ENCODE data around the gene ADAD2.

The ADAD2 gene

GRCh38 chr16:84186685-84187437 lies 4.1 kb upstream of the ADAD2 start, which contains the start of gene TAF1C:
Gene TAF1C (minus strand): TSS chr16:84187057. CDS start chr16:84184988, 2,069 bp downstream.
- Histone ChIP-seq H3K27me3 (ENCODE audit: insufficient read depth, low read length, poor library complexity) (no peaks in the 10 kb centered on the region), H2BK15ac (replicated peaks; ENCODE audit: low read depth) (no peak within 1 kb of the TSS), H3K27ac (ENCODE audit: low read depth, low read length) (no peak within 1 kb of the TSS), H2BK5ac (ENCODE audit: low read length) (no peak within 1 kb of the TSS), H3K9ac (ENCODE audit: low read length) (peak within 1 kb of the TSS; percentile 93), H3K4ac (ENCODE audit: low read depth, low read length) (peak within 1 kb of the TSS; percentile 7), H4K5ac (ENCODE audit: low read length) (peak within 1 kb of the TSS; percentile 91), H3K23ac (ENCODE audit: low read length) (peak within 1 kb of the TSS; percentile 72), H3K56ac (ENCODE audit: low read length) (peak within 1 kb of the TSS; percentile 97), H3K36me3 (ENCODE audit: control insufficient read depth, insufficient read depth, low read length) (peaks cover 6% of the 10 kb centered on the region), H3K18ac (ENCODE audit: low read length) (no peak within 1 kb of the TSS), H4K8ac (ENCODE audit: low read depth, low read length) (no peak within 1 kb of the TSS), H3K79me2 (ENCODE audit: control insufficient read depth, insufficient read depth, low read length) (peaks cover 18% of the 10 kb centered on the region), H3K79me1 (ENCODE audit: low read length) (peaks cover 23% of the 10 kb centered on the region), H3K4me1 (ENCODE audit: control insufficient read depth, low read depth, low read length) (no peaks in the 10 kb centered on the region), H2AK5ac (ENCODE audit: low read length) (peak within 1 kb of the TSS; percentile 4), H2BK120ac (ENCODE audit: low read depth, low read length) (no peak within 1 kb of the TSS), H3K4me2 (ENCODE audit: low read length) (peak within 1 kb of the TSS; percentile 96), H3K4me3 (ENCODE audit: low read length) (peak within 1 kb of the TSS; percentile 85)
- peak; percentile 95 for DNase-seq
- WGBS (ENCODE audit: extremely low coverage, insufficient coverage, low lambda C conversion rate): no CpG with 5 or more reads among the region's 55 CpGs

GRCh38 chr16:84191466-84191865 lies 509 bp downstream of the ADAD2 start:
- H3K27me3 ChIP-seq (ENCODE audit: insufficient read depth, low read length, poor library complexity): no peaks in the 10 kb centered on the region
- no peak overlapping the region for H2AK5ac ChIP-seq (ENCODE audit: low read length)
- H3K79me2 ChIP-seq (ENCODE audit: control insufficient read depth, insufficient read depth, low read length): peaks cover 3% of the 10 kb centered on the region
- no peak overlapping the region for H2BK15ac ChIP-seq (replicated peaks; ENCODE audit: low read depth)
- no peak overlapping the region for H2BK5ac ChIP-seq (ENCODE audit: low read length)
- no peak overlapping the region for H3K4me3 ChIP-seq (ENCODE audit: low read length)
- H3K36me3 ChIP-seq (ENCODE audit: control insufficient read depth, insufficient read depth, low read length): no peaks in the 10 kb centered on the region
- no peak for DNase-seq
- H3K23ac ChIP-seq (ENCODE audit: low read length): no peak overlapping the region
- H3K56ac ChIP-seq (ENCODE audit: low read length): no peak overlapping the region
- H2BK120ac ChIP-seq (ENCODE audit: low read depth, low read length): no peak overlapping the region
- no peak overlapping the region for H4K8ac ChIP-seq (ENCODE audit: low read depth, low read length)
- no peak overlapping the region for H3K4ac ChIP-seq (ENCODE audit: low read depth, low read length)
- H3K4me1 ChIP-seq (ENCODE audit: control insufficient read depth, low read depth, low read length): no peaks in the 10 kb centered on the region
- no CpG with 5 or more reads among the region's 16 CpGs for WGBS (ENCODE audit: extremely low coverage, insufficient coverage, low lambda C conversion rate)
- no peak overlapping the region for H3K4me2 ChIP-seq (ENCODE audit: low read length)
- H3K9ac ChIP-seq (ENCODE audit: low read length): no peak overlapping the region
- peaks cover 3% of the 10 kb centered on the region for H3K79me1 ChIP-seq (ENCODE audit: low read length)
- no peak overlapping the region for H3K18ac ChIP-seq (ENCODE audit: low read length)
- H3K27ac ChIP-seq (ENCODE audit: low read depth, low read length): no peak overlapping the region
- H4K5ac ChIP-seq (ENCODE audit: low read length): no peak overlapping the region

GRCh38 chr16:84193480-84193879 lies 2.5 kb downstream of the ADAD2 start:
- Histone ChIP-seq H4K8ac (ENCODE audit: low read depth, low read length) (no peak overlapping the region), H2BK120ac (ENCODE audit: low read depth, low read length) (no peak overlapping the region), H3K18ac (ENCODE audit: low read length) (no peak overlapping the region), H3K79me1 (ENCODE audit: low read length) (no peaks in the 10 kb centered on the region), H3K9ac (ENCODE audit: low read length) (no peak overlapping the region), H3K56ac (ENCODE audit: low read length) (no peak overlapping the region), H3K79me2 (ENCODE audit: control insufficient read depth, insufficient read depth, low read length) (no peaks in the 10 kb centered on the region), H3K4me1 (ENCODE audit: control insufficient read depth, low read depth, low read length) (no peaks in the 10 kb centered on the region), H3K4ac (ENCODE audit: low read depth, low read length) (no peak overlapping the region), H2AK5ac (ENCODE audit: low read length) (no peak overlapping the region), H4K5ac (ENCODE audit: low read length) (no peak overlapping the region), H3K27me3 (ENCODE audit: insufficient read depth, low read length, poor library complexity) (no peaks in the 10 kb centered on the region), H3K4me2 (ENCODE audit: low read length) (no peak overlapping the region), H3K4me3 (ENCODE audit: low read length) (no peak overlapping the region), H2BK15ac (replicated peaks; ENCODE audit: low read depth) (no peak overlapping the region), H3K23ac (ENCODE audit: low read length) (no peak overlapping the region), H3K27ac (ENCODE audit: low read depth, low read length) (no peak overlapping the region), H2BK5ac (ENCODE audit: low read length) (no peak overlapping the region), H3K36me3 (ENCODE audit: control insufficient read depth, insufficient read depth, low read length) (no peaks in the 10 kb centered on the region)
- DNase-seq: no peak
- no CpG with 5 or more reads among the region's 7 CpGs for WGBS (ENCODE audit: extremely low coverage, insufficient coverage, low lambda C conversion rate)

GRCh38 chr16:84194018-84194417 lies 3.1 kb downstream of the ADAD2 start:
- H4K5ac ChIP-seq (ENCODE audit: low read length): no peak overlapping the region
- H2BK120ac ChIP-seq (ENCODE audit: low read depth, low read length): no peak overlapping the region
- no CpG with 5 or more reads among the region's 11 CpGs for WGBS (ENCODE audit: extremely low coverage, insufficient coverage, low lambda C conversion rate)
- no peak overlapping the region for H2BK15ac ChIP-seq (replicated peaks; ENCODE audit: low read depth)
- no peak overlapping the region for H3K27ac ChIP-seq (ENCODE audit: low read depth, low read length)
- no peaks in the 10 kb centered on the region for H3K79me1 ChIP-seq (ENCODE audit: low read length)
- H3K23ac ChIP-seq (ENCODE audit: low read length): no peak overlapping the region
- H3K4ac ChIP-seq (ENCODE audit: low read depth, low read length): no peak overlapping the region
- H3K27me3 ChIP-seq (ENCODE audit: insufficient read depth, low read length, poor library complexity): no peaks in the 10 kb centered on the region
- no peak overlapping the region for H2AK5ac ChIP-seq (ENCODE audit: low read length)
- no peak overlapping the region for H3K4me3 ChIP-seq (ENCODE audit: low read length)
- no peaks in the 10 kb centered on the region for H3K36me3 ChIP-seq (ENCODE audit: control insufficient read depth, insufficient read depth, low read length)
- DNase-seq: no peak
- no peaks in the 10 kb centered on the region for H3K4me1 ChIP-seq (ENCODE audit: control insufficient read depth, low read depth, low read length)
- no peak overlapping the region for H3K4me2 ChIP-seq (ENCODE audit: low read length)
- no peak overlapping the region for H3K18ac ChIP-seq (ENCODE audit: low read length)
- H2BK5ac ChIP-seq (ENCODE audit: low read length): no peak overlapping the region
- no peak overlapping the region for H3K9ac ChIP-seq (ENCODE audit: low read length)
- peak overlapping the region; percentile 38 for H3K56ac ChIP-seq (ENCODE audit: low read length)
- no peak overlapping the region for H4K8ac ChIP-seq (ENCODE audit: low read depth, low read length)
- H3K79me2 ChIP-seq (ENCODE audit: control insufficient read depth, insufficient read depth, low read length): no peaks in the 10 kb centered on the region

- Histone ChIP-seq H3K79me2 (ENCODE audit: control insufficient read depth, insufficient read depth, low read length) (no peaks in the 10 kb centered on the region), H3K9ac (ENCODE audit: low read length) (no peak overlapping the region), H2BK15ac (replicated peaks; ENCODE audit: low read depth) (no peak overlapping the region), H3K18ac (ENCODE audit: low read length) (no peak overlapping the region), H2BK5ac (ENCODE audit: low read length) (no peak overlapping the region), H3K23ac (ENCODE audit: low read length) (no peak overlapping the region), H4K5ac (ENCODE audit: low read length) (no peak overlapping the region), H3K4me1 (ENCODE audit: control insufficient read depth, low read depth, low read length) (no peaks in the 10 kb centered on the region), H3K56ac (ENCODE audit: low read length) (peak overlapping the region; percentile 38), H2AK5ac (ENCODE audit: low read length) (no peak overlapping the region), H3K79me1 (ENCODE audit: low read length) (no peaks in the 10 kb centered on the region), H3K27me3 (ENCODE audit: insufficient read depth, low read length, poor library complexity) (no peaks in the 10 kb centered on the region), H3K4me3 (ENCODE audit: low read length) (no peak overlapping the region), H3K36me3 (ENCODE audit: control insufficient read depth, insufficient read depth, low read length) (no peaks in the 10 kb centered on the region), H3K27ac (ENCODE audit: low read depth, low read length) (no peak overlapping the region), H3K4me2 (ENCODE audit: low read length) (no peak overlapping the region), H4K8ac (ENCODE audit: low read depth, low read length) (no peak overlapping the region), H3K4ac (ENCODE audit: low read depth, low read length) (no peak overlapping the region), H2BK120ac (ENCODE audit: low read depth, low read length) (no peak overlapping the region)
- no peak for DNase-seq
- WGBS (ENCODE audit: extremely low coverage, insufficient coverage, low lambda C conversion rate): no CpG with 5 or more reads among the region's 34 CpGs
These were observed 3.7 kb downstream of the ADAD2 start for GRCh38 chr16:84194470-84195200.
